HuH-7 (cell line): ENCODE results near the gene TCFL5.

Source experiments
- DNase-seq: peaks from one replicate; pipeline ENCODE4 v3.0.0; 2011; ENCODE audit warnings: low spot score

The TCFL5 gene

DNA sequence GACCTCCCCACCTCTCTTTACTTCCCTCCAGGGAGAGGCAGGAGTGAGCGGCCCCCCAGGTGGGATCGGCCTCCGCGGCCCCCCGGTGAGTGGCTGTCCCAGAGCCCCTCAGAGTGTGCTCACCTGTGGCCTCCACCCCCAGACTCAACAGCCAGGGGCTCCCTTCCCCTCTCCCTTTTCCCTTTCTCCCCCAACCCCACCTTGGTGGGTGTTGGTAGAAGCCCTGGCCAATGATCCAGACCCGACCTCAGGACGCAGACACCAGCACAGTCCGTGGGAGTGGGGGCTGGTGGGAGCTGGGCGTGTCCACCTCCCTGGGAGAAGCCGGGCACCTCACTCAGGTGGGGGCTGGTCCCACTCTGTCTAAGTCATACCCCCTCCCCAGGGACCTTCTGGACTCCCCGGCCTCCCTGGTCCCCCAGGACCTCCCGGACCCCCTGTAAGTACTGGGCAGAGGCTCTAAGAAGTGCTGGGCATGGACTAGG lies 39.9 kb downstream of the TCFL5 start:
- DNase-seq: no peak

DNA sequence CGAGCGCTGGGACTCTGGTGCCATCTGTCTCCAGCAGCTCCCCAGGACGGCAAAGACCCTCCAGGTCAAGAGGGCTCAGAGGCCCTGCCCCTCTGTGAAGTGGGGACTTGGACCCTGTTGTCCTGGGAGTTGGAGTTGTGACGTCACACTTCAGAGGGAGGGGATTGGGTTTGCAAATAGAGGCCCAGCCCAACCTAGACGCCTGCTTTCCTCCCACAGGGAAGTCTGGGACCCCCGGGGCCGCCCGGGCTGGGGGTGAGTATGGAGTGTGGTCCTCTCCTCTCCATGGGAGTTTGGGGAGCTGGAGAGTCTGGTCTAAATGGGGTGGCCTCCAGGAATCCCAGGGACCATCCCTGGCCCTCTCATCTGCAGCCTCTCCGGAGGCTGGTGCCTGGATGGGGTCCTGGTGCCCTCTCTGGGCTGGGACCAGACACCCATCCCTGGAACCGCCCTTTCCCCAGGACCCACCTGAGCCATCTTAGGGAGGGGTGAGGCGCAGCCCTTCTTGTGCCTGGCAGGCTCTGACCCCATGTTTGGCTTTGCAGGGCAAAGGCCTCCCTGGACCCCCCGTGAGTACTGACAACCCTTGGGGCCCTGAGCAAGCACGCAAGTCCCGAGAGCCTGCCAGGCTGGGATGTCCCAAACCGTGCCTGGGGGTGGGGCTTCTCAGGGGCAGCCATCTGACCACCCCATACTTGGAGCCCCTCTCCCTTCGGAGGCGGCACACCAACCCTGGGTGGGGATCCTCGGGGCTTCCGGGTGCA lies 40.5 kb downstream of the TCFL5 start:
- no peak for DNase-seq

DNA sequence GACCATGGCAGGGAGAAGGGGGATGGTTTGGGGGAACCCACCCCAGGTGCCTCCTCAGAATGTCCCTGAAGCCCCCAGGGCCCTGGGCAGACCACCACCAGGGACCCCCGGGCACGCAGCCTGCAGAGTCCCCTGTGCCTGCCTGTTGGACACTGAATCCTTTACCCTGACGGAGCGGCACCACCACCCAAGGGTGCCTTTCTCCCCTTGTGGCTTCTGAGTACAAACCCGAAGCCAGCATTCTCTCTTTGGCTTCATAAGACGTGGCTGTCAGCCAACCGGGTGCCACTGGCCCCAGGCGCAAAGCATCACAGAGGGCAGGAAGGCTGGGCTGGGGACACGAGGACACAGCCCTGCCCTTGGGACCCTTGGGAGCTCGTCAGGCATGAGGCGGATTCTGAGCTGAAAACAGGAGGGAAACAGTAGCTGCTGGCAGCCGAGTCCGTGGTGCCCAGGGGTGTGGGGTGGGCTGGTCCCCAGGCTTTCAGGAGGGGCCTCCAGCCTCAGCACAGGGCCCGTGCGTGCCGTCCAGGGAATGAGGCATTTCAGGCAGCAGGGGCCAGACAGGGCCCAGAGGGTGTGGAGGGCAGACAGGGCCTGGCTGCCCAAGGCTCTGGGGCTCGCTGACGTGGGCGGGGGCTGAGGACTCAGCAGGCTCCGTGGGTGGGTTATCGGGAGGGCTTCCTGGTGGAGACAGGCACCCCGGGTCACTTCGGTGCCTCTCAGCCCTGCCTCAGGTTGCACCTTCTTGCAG lies 41.2 kb downstream of the TCFL5 start:
- DNase-seq: no peak

DNA sequence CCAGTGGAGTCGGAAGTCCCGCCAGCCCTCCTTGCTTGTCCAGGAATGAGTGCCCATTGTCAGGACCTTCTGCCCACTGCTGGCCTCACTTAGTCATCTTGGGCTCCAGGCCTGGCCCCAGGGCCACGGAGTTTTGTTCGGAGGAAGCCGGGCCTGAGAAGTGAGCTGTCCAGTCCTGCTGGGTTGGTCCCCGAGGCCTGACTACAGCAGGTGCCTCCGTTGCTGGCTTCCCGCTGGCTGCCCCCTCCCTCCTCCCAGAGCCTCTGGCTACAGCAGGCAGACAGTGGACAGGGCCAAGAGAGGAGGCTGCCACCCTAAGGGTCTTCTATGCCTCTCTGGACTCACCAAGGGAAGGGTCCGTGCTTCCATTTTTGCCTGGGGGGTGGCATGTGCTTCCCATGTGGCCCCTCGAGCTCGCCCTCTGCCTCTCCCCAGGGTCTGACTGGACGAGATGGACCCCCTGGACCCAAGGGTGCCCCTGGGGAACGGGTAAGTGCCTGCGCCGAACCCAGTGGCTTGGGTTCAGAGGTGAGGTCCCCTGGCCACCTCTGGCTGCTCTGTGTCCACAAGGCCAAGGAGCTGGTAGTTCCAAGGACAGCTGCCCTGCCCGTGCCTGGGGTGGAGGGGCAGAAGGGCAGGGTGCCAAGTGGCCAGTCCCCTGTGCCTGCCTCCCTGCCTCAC lies 42.0 kb downstream of the TCFL5 start:
- no peak for DNase-seq

DNA sequence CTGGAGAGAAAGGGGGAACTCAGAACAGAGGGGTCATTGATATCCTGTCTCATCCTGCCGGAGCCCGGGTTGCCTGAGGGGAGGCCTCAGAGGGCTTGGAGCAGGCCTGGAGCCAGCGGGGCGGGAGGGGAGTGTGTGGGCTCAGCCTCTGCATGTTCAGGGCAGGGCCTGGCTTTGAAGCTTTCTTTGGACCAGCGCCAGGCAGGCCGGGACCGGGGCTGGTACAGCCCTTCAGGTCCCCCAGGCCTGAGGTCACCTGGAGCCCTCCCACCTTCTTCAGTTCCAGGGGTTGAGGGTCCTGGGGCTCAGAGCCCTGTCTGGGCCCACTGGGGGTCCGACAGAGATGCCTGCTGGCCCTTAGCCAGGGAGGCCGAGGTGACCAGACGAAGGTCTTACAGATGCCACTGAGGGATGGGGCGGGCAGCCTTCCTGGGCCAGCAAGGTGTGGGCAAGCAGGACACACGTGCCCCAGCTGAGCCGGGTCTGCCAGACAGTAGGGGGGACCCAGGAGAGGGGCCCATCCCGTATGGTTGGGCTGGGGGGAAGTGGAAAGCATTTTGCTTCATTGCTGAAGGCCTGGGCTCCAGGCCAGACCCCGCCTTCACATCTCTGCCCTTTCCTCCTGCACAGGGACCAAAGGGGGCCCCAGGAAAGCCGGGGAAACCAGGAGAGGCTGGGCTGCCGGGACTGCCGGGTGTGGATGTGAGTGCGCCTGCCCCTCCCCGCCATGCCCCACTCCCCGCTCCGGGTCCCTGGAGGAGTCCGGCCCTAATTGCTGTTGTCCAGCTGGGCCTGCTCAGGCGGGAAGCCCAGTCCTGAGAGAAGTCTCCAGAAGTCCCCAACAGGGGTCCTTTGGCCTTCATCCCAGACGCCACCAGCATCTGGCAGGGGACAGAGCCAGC lies 42.8 kb downstream of the TCFL5 start:
- DNase-seq: peak; percentile 82

DNA sequence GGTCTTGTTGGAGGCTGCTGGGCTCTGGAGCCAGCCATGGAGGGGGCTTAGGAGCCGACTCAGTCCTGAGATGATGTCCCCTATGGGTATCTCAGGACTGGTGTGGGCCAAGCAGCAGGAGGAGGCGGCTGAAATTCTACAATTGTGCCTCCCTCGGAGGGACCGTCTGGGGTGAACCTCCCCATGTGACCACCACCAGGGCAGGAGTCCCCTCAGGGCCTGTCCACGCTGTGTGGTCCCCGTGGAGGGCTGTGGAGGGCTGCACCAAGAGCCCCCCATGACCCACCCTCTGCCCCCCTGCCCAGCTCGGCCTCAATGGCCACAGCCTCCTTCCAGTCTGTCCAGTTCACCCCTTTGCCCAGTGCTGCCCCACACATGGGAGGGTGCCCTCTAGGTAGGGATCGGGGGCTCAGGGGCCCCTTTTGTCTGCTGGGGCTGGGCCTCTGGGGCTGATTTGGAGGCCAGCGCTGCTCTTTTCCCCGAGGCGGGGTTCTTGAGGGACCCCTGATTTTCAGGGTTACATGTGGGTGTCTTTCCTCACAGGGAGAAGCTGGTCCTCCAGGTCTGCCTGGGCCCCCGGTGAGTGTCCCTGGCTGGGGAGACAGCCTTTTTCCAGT lies 43.5 kb downstream of the TCFL5 start:
- DNase-seq: no peak

DNA sequence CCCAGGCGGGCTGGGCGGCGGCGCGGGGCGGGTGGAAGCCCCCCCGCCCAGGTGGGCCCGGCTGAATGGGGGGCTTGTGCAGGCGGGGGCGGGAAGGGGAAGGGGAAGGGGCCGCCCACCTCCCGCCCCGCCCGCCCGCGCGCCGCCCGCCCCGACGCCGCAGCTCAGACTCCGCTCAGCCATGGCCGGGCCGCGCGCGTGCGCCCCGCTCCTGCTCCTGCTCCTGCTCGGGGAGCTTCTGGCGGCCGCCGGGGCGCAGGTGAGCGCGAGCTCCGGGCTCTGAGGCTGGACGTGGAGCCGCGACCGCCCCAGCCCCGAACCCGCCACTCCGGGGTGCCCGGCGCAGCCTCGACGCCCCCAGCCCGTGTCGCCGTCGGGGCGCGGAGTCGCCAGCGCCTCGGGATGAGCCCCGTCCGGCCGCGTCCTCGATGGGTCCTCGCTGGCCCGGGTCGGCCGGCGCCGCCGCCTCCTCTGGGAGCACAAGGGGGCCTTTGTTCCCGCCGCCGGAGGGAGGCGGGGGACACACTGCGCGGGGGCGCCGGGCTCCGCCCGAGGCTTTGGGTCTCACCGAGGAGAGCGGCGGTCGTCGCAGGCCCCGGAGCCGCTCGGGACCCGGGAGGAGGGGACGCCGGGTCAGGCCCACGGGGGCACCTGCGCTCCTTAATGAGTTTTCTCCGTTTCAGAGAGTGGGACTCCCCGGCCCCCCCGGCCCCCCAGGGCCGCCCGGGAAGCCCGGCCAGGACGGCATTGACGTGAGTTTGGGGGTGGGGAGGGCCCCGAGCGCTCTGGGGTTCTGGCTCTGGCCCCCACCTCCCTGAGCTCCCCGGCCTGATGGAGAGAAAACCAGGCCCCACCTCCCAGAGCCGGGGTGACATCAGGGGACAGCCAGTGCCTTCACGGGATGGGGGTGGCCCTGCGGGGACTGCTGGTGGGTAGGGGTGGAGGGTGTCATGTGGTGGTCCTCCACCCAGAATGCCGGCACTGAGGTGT lies 44.4 kb downstream of the TCFL5 start, which contains the start of gene COL9A3:
Gene COL9A3, plus strand, starts transcription at position 167 of the 990 bp plus-strand sequence. Its CDS starts 15 bp downstream, at position 182.
- DNase-seq: peak; percentile 70

DNA sequence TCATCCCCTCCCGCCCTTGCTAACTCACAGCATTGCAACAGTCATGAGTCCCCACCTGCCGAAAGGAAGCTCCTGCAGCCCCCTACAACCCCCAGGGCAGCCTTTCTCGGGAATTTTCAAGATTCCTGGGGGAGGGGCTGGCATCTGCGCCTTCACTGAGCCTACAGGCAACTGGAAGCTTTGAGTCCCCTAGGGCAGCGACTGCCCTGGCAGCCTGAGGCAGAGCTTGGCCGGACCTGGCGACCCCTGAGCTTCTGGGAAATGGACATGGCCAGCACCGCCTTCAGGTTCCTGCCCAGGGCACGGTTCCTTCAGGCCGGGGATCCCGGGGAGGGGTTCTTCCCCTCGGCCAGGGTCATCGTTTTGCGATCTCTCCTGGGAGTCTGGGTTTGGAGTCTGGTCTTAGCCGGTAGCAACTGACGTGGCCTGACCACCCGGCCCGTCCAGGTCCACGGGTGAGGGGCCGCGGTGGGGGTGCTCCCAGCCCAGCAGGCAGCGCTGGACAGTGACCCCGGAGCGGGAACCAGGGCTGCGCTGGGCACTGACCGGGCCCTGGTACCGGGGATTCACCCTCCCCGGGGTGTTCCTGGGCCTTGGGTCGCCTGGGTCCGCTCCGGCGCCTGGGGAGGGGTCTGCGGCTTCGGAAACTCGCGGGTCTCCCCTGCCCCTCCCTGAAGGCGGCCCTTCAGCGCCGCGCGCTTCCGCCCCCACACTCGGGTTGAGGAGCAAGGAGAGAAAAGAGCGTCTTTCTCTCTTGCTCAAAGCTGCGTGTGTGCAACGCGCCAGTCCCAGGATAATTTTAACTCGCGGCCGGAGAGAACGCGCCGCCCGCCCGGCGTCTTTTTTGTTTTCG lies 45.4 kb downstream of the TCFL5 start:
- DNase-seq: no peak

DNA sequence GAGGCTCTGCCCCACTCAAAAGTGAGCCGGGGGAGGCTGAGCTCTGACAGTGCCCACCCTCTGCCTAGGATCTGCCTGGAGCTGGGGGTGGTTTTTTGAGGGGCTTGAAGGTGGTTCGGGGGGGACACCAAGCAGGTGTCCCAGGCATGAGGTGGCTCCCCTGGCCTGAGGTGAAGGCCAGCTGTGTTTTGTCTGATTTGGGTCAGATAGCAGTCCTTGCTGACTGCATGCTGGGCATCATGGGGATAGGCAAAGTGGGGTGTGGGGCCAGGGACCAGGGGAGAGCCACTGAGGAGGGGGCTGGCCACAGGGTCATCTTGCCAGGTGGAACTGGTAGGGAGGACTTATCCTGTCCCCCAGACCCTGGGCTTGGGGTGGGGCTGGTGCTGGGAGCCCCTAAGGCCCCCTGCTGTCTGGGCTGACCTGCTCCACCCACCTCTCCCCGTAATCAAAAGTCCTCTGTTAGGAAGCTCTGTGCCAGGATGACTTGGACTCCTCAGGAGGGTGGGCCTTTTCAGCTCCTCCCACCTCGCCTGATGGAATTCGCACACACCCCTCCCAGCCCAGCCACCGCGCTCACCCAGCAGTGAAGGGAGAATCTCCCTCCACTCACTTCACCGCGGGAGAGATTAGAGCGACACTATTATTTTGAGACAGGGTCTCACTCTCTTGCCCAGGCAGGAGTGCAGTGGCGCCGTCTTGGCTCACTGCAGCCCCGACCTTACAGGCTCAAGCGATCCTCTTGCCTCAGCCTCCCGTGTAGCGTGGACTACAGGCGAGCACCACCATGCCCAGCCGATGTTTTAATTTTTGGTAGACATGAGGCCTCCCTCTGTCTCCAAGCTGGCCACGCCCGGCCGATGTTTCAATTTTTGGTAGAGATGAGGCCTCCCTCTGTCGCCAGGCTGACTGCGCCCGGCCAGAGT lies 46.3 kb downstream of the TCFL5 start:
- DNase-seq: no peak

DNA sequence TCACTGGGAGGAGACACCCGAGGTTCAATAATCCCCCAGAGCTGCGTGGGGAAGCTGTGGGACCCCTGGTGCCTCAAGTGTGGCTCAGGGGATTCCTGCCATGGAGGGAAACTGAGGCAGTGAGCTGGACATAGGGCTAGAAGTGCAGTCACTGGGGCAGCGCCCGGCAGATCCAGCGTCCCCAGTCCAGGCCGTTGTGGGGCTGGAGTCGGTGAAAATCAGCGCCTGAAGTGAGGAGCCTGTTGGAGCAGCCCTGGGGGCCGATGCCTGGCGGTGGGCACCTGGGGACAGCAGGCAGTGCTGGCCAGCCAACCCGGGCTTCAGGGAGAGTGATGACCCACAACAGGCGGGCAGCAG lies 46.9 kb downstream of the TCFL5 start:
- no peak for DNase-seq

DNA sequence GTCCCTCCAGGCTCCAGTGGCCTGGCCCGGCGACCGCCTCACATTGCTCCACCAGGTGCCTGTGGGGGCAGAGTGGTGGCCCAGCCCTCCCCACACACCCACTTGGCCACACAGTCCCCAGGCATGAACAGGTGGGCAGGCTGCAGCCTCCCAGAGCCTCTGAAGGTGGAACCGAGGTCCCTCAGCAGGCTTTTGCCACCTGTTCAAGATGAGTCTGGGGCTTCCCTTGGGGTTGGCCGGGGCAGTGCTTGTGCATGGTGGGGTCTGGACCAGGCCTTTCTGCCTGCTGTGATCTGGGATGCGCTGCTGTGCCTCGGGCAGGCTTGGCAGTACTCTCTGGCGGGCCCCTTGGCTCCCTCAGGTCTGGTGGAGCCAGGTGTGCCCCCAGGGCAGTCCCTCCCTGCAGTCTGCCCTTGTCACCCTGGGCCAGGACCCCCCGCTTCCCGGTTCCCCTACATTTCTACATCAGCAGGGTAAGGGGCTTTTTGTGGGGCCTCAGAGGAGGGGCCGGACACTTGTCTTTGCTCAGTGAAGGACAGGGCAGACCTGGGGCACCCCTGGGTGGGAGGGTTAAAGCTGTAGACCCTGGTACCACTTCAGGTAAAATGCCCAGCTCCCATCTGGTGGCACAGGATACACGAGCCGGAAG lies 47.4 kb downstream of the TCFL5 start:
- no peak for DNase-seq

DNA sequence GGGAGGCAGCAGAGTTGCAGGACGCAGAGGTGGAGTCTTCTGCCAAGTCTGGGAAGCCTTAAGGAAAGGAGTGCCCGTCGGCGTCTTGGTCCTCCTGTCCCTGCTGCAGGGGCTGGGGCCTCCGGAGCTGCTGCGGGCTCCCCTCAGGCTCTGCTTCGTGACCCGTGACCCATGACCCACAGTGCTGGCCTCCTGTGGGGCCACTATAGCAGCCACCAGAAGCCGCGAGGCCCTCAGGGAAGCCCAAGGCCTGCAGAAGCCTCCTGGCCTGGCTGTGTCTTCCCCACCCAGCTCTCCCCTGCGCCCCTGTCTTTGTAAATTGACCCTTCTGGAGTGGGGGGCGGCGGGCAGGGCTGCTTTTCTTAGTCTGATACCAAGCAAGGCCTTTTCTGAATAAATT lies 48.0 kb downstream of the TCFL5 start:
- DNase-seq: no peak

DNA sequence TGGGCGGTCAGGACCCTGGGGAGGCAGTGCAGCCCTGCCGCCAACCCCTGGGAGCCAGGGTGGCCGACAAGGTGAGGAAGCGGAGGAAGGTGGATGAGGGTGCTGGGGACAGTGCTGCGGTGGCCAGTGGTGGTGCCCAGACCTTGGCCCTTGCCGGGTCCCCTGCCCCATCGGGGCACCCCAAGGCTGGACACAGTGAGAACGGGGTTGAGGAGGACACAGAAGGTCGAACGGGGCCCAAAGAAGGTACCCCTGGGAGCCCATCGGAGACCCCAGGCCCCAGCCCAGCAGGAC lies 48.8 kb downstream of the TCFL5 start:
- no peak for DNase-seq

DNA sequence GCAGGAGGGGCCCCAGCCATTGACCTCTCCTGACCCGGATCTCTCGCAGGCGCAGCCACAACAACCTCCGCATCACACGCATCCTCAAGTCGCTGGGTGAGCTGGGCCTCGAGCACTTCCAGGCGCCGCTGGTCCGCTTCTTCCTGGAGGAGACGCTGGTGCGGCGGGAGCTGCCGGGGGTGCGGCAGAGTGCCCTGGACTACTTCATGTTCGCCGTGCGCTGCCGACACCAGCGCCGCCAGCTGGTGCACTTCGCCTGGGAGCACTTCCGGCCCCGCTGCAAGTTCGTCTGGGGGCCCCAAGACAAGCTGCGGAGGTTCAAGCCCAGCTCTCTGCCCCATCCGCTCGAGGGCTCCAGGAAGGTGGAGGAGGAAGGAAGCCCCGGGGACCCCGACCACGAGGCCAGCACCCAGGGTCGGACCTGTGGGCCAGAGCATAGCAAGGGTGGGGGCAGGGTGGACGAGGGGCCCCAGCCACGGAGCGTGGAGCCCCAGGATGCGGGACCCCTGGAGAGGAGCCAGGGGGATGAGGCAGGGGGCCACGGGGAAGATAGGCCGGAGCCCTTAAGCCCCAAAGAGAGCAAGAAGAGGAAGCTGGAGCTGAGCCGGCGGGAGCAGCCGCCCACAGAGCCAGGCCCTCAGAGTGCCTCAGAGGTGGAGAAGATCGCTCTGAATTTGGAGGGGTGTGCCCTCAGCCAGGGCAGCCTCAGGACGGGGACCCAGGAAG lies 49.3 kb downstream of the TCFL5 start:
- no peak for DNase-seq

DNA sequence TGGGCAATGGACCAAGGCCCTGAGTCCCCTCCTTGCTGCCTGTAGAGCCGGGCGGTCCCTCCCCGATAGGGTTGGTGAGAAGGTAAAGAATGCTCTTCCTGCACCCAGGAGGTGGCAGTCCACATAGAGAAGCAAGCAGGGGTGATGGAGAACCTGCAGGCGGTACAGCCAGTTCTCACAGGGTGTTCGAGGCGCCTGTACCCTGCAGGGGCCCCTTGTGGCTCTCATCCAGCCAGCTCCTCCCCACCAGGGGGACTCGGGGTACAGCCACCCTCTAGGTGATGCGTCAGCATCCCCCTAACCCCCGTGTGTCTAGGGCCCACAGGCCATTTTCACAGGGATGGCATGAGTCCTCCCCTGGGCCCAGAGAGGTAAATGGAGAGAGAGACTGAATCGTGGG lies 49.9 kb downstream of the TCFL5 start:
- DNase-seq: no peak

DNA sequence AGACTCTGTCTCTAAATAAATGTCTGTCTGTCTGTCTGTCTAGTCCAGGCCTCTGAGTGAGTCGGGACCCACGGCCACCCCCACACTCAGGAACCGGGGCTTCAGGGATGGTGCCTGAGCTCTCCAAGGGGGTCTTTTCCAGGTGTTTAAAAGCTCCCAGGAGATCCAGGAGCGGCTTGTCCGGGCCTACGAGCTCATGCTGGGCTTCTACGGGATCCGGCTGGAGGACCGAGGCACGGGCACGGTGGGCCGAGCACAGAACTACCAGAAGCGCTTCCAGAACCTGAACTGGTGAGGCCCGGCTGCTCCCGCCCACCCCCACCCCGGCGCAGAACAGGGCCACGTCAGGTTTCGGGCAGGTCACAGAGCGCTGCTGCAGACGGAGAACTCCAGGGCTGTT lies 50.3 kb downstream of the TCFL5 start:
- no peak for DNase-seq
